ENCODE results near the gene TGIF1.

DNA sequence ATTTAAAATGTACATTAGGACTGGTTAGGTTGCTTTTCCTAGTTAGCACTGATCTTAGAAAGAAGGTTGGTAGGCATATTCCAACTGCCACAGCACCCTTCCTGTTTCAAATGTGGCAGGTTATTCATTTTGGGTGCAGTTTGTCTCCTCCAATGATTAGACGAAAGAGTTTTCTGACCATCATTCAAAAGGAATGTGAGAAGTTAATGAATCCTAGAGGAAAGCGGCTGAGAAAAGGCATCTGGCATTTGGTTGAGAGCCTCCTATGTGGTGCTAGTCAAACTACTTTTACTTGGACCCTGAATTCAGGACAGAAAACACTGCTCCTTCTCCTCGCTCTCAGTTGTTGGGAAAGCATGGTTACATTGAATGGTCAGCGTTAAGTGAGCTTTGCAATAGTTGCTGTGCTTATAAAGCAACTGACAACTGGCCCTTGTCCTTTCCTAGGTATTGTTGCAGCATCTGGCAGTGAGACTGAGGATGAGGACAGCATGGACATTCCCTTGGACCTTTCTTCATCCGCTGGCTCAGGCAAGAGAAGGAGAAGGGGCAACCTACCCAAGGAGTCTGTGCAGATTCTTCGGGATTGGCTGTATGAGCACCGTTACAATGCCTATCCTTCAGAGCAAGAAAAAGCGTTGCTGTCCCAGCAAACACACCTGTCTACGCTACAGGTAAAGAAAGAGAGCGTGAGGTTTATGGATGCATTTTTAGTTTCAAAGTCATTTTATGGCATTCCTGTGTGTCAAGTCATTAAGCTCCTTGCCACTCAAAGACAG lies 6.1 kb downstream of the TGIF1 start:
- TF ChIP-seq EZH2 (IDR thresholded peaks at IDR 0.05) = no peak
- TF ChIP-seq, protein P1, sequence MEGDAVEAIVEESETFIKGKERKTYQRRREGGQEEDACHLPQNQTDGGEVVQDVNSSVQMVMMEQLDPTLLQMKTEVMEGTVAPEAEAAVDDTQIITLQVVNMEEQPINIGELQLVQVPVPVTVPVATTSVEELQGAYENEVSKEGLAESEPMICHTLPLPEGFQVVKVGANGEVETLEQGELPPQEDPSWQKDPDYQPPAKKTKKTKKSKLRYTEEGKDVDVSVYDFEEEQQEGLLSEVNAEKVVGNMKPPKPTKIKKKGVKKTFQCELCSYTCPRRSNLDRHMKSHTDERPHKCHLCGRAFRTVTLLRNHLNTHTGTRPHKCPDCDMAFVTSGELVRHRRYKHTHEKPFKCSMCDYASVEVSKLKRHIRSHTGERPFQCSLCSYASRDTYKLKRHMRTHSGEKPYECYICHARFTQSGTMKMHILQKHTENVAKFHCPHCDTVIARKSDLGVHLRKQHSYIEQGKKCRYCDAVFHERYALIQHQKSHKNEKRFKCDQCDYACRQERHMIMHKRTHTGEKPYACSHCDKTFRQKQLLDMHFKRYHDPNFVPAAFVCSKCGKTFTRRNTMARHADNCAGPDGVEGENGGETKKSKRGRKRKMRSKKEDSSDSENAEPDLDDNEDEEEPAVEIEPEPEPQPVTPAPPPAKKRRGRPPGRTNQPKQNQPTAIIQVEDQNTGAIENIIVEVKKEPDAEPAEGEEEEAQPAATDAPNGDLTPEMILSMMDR (IDR thresholded peaks at IDR 0.05 in 2 of 3, conservative IDR thresholded peaks at IDR 0.05 in 1 of 3; ENCODE audit: borderline replicate concordance in 1 of 3, insufficient read depth in 1 of 3, low read depth in 2 of 3, low read length in 2 of 3) = no peak

Measured in HCT116 (cell line).